Fibroblast of gingiva (primary cell): ENCODE data around the gene EGFR.

ENCODE experiments used
- DNase-seq: peaks from one replicate; pipeline ENCODE4 v3.0.0-alpha.2; 2011; ENCODE audit warnings: low read depth

Gene EGFR

GRCh38 chr7:55172161-55172560 lies 153.3 kb downstream of the EGFR start:
- no peak for DNase-seq

- no peak for DNase-seq
Measured at GRCh38 chr7:55172881-55173609, 154.2 kb downstream of the EGFR start.

GRCh38 chr7:55173671-55174070 lies 154.9 kb downstream of the EGFR start:
- no peak for DNase-seq

GRCh38 chr7:55174456-55174855 lies 155.6 kb downstream of the EGFR start:
- DNase-seq = no peak

GRCh38 chr7:55174856-55175255 lies 156.0 kb downstream of the EGFR start:
- no peak for DNase-seq

- no peak for DNase-seq
Measured at GRCh38 chr7:55177068-55177530, 158.3 kb downstream of the EGFR start.

- DNase-seq = peak; percentile 63
Measured at GRCh38 chr7:55177589-55178261, 158.9 kb downstream of the EGFR start.

- DNase-seq = no peak
Measured at GRCh38 chr7:55178292-55178862, 159.6 kb downstream of the EGFR start.

GRCh38 chr7:55178863-55179773 lies 160.3 kb downstream of the EGFR start:
- no peak for DNase-seq

- no peak for DNase-seq
Measured at GRCh38 chr7:55179931-55180682, 161.3 kb downstream of the EGFR start.

GRCh38 chr7:55180963-55181542 lies 162.2 kb downstream of the EGFR start:
- no peak for DNase-seq

GRCh38 chr7:55181762-55182161 lies 162.9 kb downstream of the EGFR start:
- no peak for DNase-seq

- no peak for DNase-seq
Measured at GRCh38 chr7:55183897-55184296, 165.1 kb downstream of the EGFR start.

- DNase-seq = peak; percentile 39
Measured at GRCh38 chr7:55185321-55185802, 166.5 kb downstream of the EGFR start.

GRCh38 chr7:55185941-55186609 lies 167.3 kb downstream of the EGFR start:
- DNase-seq = peak; percentile 77

GRCh38 chr7:55187701-55188491 lies 169.1 kb downstream of the EGFR start:
- DNase-seq = no peak

- no peak for DNase-seq
Measured at GRCh38 chr7:55188590-55189138, 169.8 kb downstream of the EGFR start.

- DNase-seq = no peak
Measured at GRCh38 chr7:55189146-55189766, 170.4 kb downstream of the EGFR start.
